Stimulated activated CD4-positive, alpha-beta T cell treated with anti-CD3 and anti-CD28 coated beads, Interleukin-12 subunit alpha, Interleukin-12 subunit beta, amount 100 ng/mL, for 4 hours (primary cell): ENCODE data around the gene GABRG3.

Source experiments
- DNase-seq: peaks from one replicate; pipeline ENCODE4 v3.0.0-alpha.2; 2020

The GABRG3 gene

GRCh38 chr15:27535445-27536129, 564.6 kb downstream of the GABRG3 start:
- DNase-seq = no peak

GRCh38 chr15:27538325-27538724, 567.3 kb downstream of the GABRG3 start:
- DNase-seq = no peak

GRCh38 chr15:27541581-27541980, 570.6 kb downstream of the GABRG3 start:
- DNase-seq = no peak

- no peak for DNase-seq
Observed at GRCh38 chr15:27545494-27546255, 574.7 kb downstream of the GABRG3 start.

DNA sequence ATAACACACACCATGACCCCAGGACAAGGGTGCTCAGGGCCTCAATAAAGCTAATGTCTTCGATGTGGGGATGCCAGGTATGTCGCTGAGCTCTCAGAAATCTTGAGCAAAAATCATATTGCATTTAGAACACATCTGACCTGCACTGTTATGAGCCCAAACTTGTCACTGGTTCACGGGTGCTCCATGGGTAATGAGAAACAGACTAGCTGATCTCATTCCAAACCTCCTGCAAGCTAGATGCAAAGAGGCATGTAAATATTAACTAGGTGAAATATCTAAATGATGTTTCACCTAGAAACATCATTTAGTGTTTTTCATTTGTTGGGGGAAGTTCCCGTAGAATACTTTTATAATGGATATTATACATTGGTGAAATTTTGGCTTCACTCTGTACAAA, 578.8 kb downstream of the GABRG3 start:
- DNase-seq = no peak

DNA sequence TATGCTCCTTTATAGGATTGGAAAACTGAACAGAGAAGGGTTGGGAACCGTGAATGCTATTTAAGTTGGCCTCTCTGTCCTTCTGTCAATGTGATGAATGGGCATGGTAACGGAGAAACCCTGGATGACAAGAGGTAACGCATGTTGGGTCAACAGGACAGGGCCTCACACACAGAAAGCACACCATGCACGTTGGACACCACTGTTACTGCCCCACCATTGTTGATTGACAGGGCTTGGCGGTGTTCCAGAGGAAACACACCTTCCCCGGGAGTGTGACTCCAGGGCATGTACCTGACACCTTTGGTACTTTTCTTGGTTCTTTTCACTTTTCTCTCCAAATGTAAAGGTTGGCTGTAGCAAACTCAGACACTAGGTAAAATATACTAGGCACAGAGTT, 579.7 kb downstream of the GABRG3 start:
- no peak for DNase-seq

GRCh38 chr15:27561816-27562215, 590.8 kb downstream of the GABRG3 start:
- no peak for DNase-seq

DNA sequence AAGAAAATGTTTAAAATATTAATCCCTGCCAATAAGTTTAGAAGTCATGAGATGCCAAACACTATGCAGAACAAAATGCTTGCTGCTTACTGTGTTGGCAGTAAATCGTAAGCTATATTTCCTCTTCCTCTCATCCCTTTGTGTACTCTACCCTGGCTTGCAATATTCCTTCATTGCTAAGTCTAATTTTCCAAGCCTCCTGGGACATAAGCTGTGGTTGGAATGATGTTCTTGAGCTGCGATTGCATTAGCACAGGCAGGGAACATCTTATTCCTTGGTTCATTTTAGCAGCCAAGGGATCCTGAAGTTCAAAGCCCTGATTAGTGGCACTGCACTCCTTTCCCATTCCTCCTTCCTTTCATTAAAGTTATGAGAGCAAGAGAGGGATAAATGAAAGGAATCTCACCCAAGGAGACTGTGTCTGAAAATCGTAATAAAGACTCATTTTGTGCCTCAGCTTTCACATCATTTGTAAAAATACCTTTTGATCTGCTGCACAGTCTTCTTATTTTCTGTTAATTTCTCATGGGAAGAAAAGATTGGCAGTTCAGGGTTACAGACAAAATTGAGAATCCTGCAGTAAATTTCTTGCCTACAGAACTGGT, 592.9 kb downstream of the GABRG3 start:
- DNase-seq = no peak

- no peak for DNase-seq
Observed at GRCh38 chr15:27564656-27565055, 593.7 kb downstream of the GABRG3 start.

- no peak for DNase-seq
Observed at GRCh38 chr15:27570746-27571145, 599.8 kb downstream of the GABRG3 start.

DNA sequence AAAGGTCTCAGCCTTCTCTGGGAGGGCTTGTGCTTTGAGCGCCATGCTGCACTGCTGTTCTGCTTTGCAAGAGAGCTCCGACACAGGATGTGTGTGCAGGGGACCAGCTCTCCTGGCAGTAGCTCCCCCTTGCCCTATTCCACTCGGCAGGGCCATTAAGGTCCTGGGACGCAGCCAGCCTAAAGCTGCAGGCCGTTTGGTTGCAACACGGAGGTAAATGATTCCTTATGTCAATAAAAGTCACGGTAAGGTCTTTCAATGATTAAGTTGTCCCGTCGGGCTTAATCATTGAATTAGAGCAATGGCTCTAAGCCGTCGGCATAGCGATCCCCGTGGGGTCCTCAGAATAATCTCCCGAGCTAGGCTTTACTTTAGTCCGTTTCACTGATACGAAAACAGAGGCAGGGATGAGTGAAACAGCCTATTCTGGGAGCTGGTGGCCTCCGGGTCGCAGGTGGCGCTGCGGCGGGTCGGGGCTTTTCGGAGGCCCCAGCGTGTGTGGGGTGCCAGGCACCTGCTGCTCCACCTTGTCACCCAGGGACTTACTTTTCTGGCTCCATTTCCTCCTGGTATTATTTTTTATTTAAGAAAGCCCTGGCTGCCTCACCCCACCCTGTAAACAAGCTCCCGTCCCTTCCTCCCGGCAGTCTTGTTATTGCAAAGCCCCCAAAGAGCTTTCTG, 603.0 kb downstream of the GABRG3 start:
- no peak for DNase-seq

DNA sequence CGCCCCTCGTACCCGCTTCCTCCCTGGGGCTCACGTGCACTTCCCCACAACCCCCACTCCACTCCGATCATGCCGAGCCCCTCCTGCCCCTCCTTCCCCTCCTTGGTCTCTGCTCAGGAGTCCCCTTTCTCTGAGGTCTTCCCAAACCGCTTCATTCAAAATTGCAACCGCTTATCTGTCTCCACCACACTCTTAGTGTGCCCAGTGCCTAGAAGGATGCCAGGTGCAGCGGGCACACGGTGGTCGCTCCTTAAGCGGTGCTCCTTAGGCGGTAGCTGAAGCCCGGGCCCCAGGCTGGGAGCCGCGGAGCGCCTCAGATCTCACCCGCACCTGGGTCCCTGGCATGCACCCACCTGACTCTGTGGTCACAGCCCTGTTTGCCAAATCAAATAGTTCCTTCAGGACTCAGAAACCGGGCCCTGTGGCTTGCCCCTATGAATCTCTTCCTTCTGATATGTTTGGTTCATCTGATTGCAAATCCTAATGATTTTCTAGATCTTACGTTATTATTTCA, 603.6 kb downstream of the GABRG3 start:
- DNase-seq = no peak

- DNase-seq = no peak
Observed at GRCh38 chr15:27575521-27575920, 604.5 kb downstream of the GABRG3 start.

DNA sequence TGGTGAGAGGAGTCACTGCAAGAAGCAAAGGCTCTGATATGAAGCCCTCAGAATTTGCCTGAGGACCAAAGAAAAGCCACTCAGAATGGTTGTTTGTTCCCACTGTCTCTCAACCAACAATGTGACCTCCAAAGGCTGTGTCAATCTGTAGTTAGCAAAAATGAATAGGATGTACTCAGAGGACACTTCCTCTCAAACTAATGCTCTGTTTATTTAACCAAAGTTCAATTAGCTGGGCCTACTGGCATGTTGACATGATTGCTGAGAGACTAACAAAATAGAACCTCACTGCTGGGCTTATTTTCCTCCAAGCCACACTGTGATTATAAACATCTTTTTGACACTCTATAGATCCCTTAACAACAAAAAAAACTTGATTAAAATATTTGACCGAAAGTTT, 605.6 kb downstream of the GABRG3 start:
- DNase-seq = no peak

GRCh38 chr15:27579738-27580137, 608.8 kb downstream of the GABRG3 start:
- DNase-seq = no peak

DNA sequence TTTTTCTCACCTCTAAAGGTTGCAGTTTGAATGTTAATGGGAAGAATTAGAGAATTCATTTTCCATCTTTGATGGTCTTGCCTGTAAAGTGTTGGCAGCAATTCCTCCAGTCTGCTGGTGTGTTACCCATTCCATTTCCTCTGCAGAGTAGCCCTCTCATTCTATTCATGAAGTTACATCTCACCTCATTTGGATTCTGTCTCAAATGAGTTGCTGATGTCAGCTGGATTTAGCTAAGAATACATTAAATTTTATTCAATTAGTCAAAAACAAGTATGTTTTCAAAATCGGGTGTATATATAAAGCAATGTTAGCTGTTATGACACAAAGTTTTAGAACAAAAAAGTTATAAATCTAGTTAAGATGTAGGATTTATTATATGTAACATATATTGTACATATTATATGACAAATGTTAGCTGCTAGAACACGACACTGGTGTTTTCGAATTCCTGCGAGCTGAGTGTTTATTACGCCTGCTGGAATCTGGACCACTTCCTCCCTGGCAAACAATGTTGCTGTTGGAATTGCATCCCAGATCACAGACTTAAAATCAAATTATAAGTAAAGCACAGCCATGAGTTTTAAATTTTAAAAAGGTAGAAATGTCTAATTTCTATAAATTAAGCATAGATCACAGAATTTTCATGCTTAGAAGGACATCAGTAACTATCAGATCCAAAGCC, 611.9 kb downstream of the GABRG3 start:
- no peak for DNase-seq

- DNase-seq = no peak
Observed at GRCh38 chr15:27583651-27584050, 612.7 kb downstream of the GABRG3 start.

GRCh38 chr15:27585041-27585640, 614.2 kb downstream of the GABRG3 start:
- DNase-seq = no peak

GRCh38 chr15:27587810-27588209, 616.8 kb downstream of the GABRG3 start:
- DNase-seq = no peak

- DNase-seq = no peak
Observed at GRCh38 chr15:27589260-27589659, 618.3 kb downstream of the GABRG3 start.

DNA sequence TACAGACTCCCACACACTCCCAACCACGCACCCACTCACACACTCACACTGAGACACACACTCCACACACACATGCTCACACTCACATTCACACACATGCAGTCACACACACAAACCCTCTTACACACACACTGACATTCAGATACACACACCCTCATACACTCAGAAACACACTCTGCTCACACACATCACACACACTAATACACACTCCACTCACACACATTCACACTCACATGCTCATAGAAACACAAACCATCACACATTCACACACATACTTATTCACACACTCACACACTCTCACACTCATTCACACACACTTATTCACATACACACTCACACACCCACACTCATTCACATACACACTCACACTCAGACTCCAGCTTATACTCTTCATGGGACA, 618.8 kb downstream of the GABRG3 start:
- no peak for DNase-seq
